HG02763 (cell line): Measurements from ENCODE around the gene ZNF865.

Experiments used
- ATAC-seq: cut with Tn5 transposase; IDR thresholded peaks from one replicate; pipeline ENCODE4 v1.9.1; 2021; ENCODE audit warnings: mild to moderate bottlenecking, moderate library complexity; ENCODE audit not compliant: unreplicated experiment

ZNF865 gene

DNA sequence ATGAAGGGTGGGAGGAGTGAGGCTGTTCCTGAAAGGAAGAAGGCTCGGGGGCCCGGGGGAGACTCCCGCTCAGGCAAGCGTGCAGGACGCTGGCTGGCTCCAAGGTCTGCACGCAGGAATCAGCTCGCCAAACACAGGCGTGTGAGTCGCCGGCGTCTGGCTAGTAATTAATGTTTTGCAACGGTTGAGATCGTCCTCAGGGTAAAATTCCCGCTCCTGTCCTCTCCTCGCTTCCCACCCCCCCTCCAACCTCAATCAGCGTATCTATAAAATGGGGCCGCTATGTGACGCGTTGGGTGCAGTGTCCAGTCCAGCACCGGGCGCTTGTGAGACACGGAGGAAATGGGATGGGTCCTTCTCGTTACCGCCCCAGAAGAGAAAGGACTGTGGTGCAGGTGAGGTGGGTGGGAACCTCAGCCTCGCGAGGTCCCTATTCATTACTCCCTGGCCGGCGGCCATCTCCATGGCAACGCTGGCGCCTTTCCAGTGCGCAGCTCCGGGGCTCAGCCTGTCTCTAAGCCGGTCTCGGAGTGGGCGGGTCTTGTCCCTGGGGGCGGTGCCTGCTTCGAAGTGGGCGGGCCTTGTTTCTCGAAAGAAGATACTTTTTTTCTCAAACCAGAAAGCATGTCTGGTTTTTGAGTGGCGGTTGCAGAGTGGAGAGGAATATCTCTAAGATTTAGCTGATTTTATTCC is 18.3 kb upstream of the ZNF865 start:
- ATAC-seq: peak; percentile 65

GRCh38 chr19:55588738-55589137 is 16.7 kb upstream of the ZNF865 start:
- ATAC-seq: no peak

- ATAC-seq: no peak
Measured at GRCh38 chr19:55590109-55590508, 15.3 kb upstream of the ZNF865 start.

- ATAC-seq: no peak
Measured at GRCh38 chr19:55590617-55591016, 14.8 kb upstream of the ZNF865 start.

GRCh38 chr19:55591555-55591954 is 13.9 kb upstream of the ZNF865 start:
- ATAC-seq: no peak

- ATAC-seq: no peak
Measured at GRCh38 chr19:55592391-55593090, 12.9 kb upstream of the ZNF865 start.

DNA sequence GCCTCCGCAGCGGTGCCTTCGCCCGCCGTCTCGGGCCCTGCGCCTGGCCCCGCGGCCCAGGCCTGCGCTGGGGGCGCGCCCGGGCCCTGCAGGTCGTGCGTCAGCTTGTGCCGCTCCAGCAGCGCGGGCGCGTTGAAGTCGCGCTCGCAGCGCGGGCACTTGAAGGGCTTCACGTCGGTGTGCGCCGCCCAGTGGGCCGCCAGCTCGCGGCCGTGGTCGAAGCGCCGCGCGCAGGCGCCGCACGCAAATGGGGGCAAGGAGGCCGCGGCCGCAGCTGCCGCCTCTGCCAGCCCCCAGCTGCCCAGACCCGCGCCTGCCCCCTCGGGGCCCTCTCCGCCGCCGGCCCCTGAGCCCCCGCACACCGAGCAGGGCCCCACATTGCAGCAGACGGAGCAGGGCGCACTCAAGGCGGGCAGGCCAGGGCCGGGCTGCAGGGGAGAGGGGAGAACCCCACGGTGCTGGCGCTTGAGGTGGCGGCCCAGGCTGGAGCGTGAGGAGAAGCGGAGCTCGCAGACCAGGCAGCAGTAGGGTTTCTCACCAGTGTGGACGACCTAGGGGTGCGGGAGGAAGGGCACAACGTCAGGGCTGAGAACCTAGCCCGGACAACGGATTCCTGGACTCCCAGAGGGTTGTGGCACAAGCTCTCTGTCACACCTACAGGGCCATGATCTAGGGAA is 12.2 kb upstream of the ZNF865 start:
- ATAC-seq: no peak

DNA sequence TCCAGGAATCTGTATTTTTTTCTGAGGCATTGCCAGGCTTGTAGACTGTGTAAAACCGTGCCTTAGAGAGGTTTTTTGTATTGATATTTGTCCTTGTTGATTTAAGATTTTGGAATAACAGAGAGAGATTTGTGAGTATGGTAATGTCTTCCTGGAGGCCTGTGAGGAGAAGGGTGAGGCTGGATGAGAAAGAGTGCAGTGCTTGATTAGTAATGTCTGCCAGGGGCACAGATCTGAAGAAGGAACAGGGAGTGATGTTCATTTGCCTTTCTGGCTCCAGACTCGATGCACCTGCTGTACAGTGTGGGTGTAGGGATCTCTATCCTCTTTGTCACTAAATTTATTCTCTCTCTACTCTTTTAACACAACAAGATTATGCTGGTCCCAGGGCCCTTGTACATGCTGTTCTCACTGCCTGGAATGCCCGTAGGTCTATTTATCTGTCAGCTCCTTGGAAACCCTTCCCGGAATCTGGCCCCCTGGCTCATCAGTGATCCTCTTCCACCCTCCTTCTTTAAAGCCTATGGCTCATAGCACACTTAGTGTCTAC is 10.4 kb upstream of the ZNF865 start:
- ATAC-seq: no peak

- no peak for ATAC-seq
Measured at GRCh38 chr19:55596304-55596703, 9.1 kb upstream of the ZNF865 start.

GRCh38 chr19:55597501-55597921 is 7.9 kb upstream of the ZNF865 start:
- no peak for ATAC-seq

DNA sequence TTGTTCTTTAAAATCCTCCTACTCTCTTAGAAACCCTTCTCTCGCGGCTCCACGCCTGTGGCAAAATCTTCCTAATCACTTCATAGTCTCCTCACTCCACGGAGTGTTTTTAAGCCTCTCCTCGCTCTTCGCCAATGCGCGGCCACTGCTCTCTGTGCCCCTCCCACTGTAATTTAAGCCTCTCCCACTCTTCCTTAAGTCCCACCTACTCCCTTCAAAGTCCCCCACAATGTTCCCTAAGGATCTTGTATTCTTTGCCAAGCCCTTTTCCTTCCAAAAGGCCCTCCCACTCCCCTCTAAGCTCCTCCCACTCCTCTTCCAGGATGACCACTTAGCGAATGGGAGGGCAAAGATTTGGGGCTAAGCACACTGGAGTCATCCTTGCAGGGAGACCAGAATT is 7.4 kb upstream of the ZNF865 start:
- ATAC-seq: no peak

- peak; percentile 46 for ATAC-seq
Measured at GRCh38 chr19:55598719-55599467, 6.6 kb upstream of the ZNF865 start.

- ATAC-seq: peak; percentile 57
Measured at GRCh38 chr19:55599468-55599841, 6.0 kb upstream of the ZNF865 start, which contains the start of gene FIZ1. Gene FIZ1, minus strand, starts transcription at chr19:55599517. Its CDS starts 1,652 bp downstream, at chr19:55597865.

GRCh38 chr19:55599842-55600661 is 5.4 kb upstream of the ZNF865 start, which contains the start of gene ZNF524:
Gene ZNF524, plus strand, starts transcription at chr19:55600288. Its CDS starts 1,825 bp downstream, at chr19:55602113.
- ATAC-seq: peak; percentile 43

DNA sequence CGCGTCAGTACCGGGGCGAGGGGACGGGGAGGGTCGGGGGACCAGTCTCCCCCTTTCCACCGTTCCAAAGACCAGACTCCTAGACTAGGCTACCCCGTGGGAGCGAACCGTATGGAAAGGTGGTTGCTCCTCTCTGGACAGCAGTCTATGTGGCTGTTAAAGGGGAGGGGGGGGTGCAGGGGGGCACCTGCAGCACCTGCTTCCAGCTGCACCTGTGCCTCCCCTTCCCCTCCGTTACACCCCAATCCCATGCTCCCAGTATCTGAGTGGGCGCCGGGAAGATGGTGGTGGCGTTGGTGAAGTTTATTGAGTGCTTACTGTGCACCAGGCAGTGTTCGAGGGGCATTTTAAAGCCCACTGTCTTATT is 4.8 kb upstream of the ZNF865 start:
- ATAC-seq: no peak

DNA sequence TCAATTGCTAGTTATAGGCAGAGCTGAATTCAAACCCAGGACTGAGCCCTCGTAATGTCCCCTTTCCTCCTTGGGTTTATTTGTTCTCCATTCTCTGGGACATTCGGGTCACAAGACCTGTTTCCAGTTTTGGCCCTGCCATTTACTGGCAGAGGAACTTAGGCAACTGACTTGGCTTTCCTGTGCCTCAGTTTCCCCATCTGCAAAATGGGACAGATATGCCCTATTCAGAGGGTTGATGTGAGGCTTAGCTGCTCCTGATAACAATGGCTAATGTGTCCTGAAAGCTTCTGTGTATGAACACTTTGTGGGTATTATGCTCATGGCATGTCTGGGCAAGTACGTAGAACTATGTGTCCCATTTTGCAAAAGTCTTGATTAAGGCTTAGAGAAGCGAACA is 4.4 kb upstream of the ZNF865 start:
- ATAC-seq: no peak

GRCh38 chr19:55602104-55603001 is 3.1 kb upstream of the ZNF865 start:
- ATAC-seq: no peak

- ATAC-seq: no peak
Measured at GRCh38 chr19:55603115-55603514, 2.3 kb upstream of the ZNF865 start.
